Measurements from ENCODE around the gene HIRIP3.

The HIRIP3 gene

GRCh38 chr16:29987371-29988085 lies 7.9 kb downstream of the HIRIP3 start:
- TF ChIP-seq PPARA (CRISPR knock-in tag; IDR thresholded peaks at IDR 0.05; ENCODE audit: borderline replicate concordance) (no peak), ISL1 (CRISPR knock-in tag; IDR thresholded peaks at IDR 0.05) (no peak), PATZ1 (CRISPR knock-in tag; IDR thresholded peaks at IDR 0.05; ENCODE audit: borderline replicate concordance) (no peak), ZNF565 (CRISPR knock-in tag; conservative IDR thresholded peaks at IDR 0.05; ENCODE audit: low read depth) (no peak), RARB (CRISPR knock-in tag; IDR thresholded peaks at IDR 0.05) (no peak), ARNTL (CRISPR knock-in tag; IDR thresholded peaks at IDR 0.05; ENCODE audit: borderline replicate concordance, low read depth) (no peak), ZNF8 (CRISPR knock-in tag; IDR thresholded peaks at IDR 0.05) (no peak), GLIS3 (CRISPR knock-in tag; IDR thresholded peaks at IDR 0.05) (no peak), POU6F1 (CRISPR knock-in tag; IDR thresholded peaks at IDR 0.05; ENCODE audit: borderline replicate concordance, low read depth) (no peak), CREB5 (CRISPR knock-in tag; IDR thresholded peaks at IDR 0.05; ENCODE audit: low read depth) (no peak), TSHZ2 (CRISPR knock-in tag; IDR thresholded peaks at IDR 0.05) (no peak), SNAI2 (CRISPR knock-in tag; IDR thresholded peaks at IDR 0.05) (no peak), CSDC2 (CRISPR knock-in tag; IDR thresholded peaks at IDR 0.05) (no peak), OSR1 (CRISPR knock-in tag; IDR thresholded peaks at IDR 0.05) (no peak), CSRNP3 (CRISPR knock-in tag; IDR thresholded peaks at IDR 0.05) (no peak), ZFP30 (CRISPR knock-in tag; IDR thresholded peaks at IDR 0.05) (no peak), ZNF70 (CRISPR knock-in tag; IDR thresholded peaks at IDR 0.05) (no peak)
- ATAC-seq = no peak

GRCh38 chr16:29986931-29987330 lies 8.5 kb downstream of the HIRIP3 start:
- no peak for ATAC-seq
- TF ChIP-seq ARNTL (CRISPR knock-in tag; IDR thresholded peaks at IDR 0.05; ENCODE audit: borderline replicate concordance, low read depth) = no peak
- TF ChIP-seq ESRRG (CRISPR knock-in tag; IDR thresholded peaks at IDR 0.05) = no peak
- no peak for TF ChIP-seq TSHZ2 (CRISPR knock-in tag; IDR thresholded peaks at IDR 0.05)
- TF ChIP-seq BACH2 (CRISPR knock-in tag; IDR thresholded peaks at IDR 0.05; ENCODE audit: borderline replicate concordance) = no peak
- no peak for TF ChIP-seq CREB5 (CRISPR knock-in tag; IDR thresholded peaks at IDR 0.05; ENCODE audit: low read depth)
- no peak for TF ChIP-seq GLIS3 (CRISPR knock-in tag; IDR thresholded peaks at IDR 0.05)
- no peak for TF ChIP-seq ISL1 (CRISPR knock-in tag; IDR thresholded peaks at IDR 0.05)
- TF ChIP-seq SNAI2 (CRISPR knock-in tag; IDR thresholded peaks at IDR 0.05) = no peak
- no peak for TF ChIP-seq ZC3H10 (CRISPR knock-in tag; IDR thresholded peaks at IDR 0.05)
- no peak for TF ChIP-seq OSR1 (CRISPR knock-in tag; IDR thresholded peaks at IDR 0.05)
- TF ChIP-seq RARB (CRISPR knock-in tag; IDR thresholded peaks at IDR 0.05) = no peak
- TF ChIP-seq ZNF565 (CRISPR knock-in tag; conservative IDR thresholded peaks at IDR 0.05; ENCODE audit: low read depth) = no peak
- TF ChIP-seq CSRNP3 (CRISPR knock-in tag; IDR thresholded peaks at IDR 0.05) = no peak
- TF ChIP-seq TCF4 (CRISPR knock-in tag; IDR thresholded peaks at IDR 0.05; ENCODE audit: borderline replicate concordance) = no peak
- TF ChIP-seq POU6F1 (CRISPR knock-in tag; IDR thresholded peaks at IDR 0.05; ENCODE audit: borderline replicate concordance, low read depth) = no peak
